PFSK-1 (cell line): ENCODE data around the gene ASIC3.

Experiments used
- FOXP2 ChIP-seq: optimal IDR thresholded peaks from 2 replicates; pipeline ENCODE3; 2011; ENCODE audit warnings: borderline replicate concordance, control low read depth, inconsistent platforms; ENCODE audit not compliant: insufficient read depth; ENCODE audit errors: extremely low read length, extremely low read depth
- POLR2AphosphoS5 ChIP-seq: IDR thresholded peaks from 2 replicates; pipeline ENCODE4 v1.6.1; 2012; ENCODE audit warnings: low read depth, mild to moderate bottlenecking, control low read depth, low read length, moderate library complexity
- REST ChIP-seq, 2 experiments: IDR thresholded peaks; 2 replicates each; pipeline versions ENCODE4 v1.6.1 to v1.8.0; 2011 to 2012; ENCODE audit warnings: low read depth in 2 of 2, low read length in 2 of 2, control low read depth in 1 of 2, inconsistent platforms in 1 of 2, mild to moderate bottlenecking in 1 of 2, moderate library complexity in 1 of 2; ENCODE audit not compliant: insufficient read depth in 1 of 2
- SIN3A ChIP-seq: IDR thresholded peaks from 2 replicates; pipeline ENCODE4 v1.6.1; 2012; ENCODE audit warnings: mild to moderate bottlenecking, low read length, moderate library complexity, borderline replicate concordance; ENCODE audit not compliant: insufficient read depth
- TAF1 ChIP-seq: IDR thresholded peaks from 2 replicates; pipeline ENCODE4 v1.6.1; 2012; ENCODE audit warnings: low read length, control low read depth, borderline replicate concordance; ENCODE audit not compliant: insufficient read depth

Gene ASIC3

GRCh38 chr7:151043959-151044358 lies 4.4 kb upstream of the ASIC3 start:
- TF ChIP-seq SIN3A (no peak), POLR2AphosphoS5 (no peak), TAF1 (no peak), REST (IDR thresholded peaks at IDR 0.05; ENCODE audit: insufficient read depth in 1 of 2, low read depth in 2 of 2, low read length in 2 of 2) (no peak), FOXP2 (no peak)

- no peak for TF ChIP-seq REST (IDR thresholded peaks at IDR 0.05; ENCODE audit: insufficient read depth in 1 of 2, low read depth in 2 of 2, low read length in 2 of 2)
- no peak for TF ChIP-seq POLR2AphosphoS5
- no peak for TF ChIP-seq SIN3A
- TF ChIP-seq FOXP2 = no peak
- TF ChIP-seq TAF1 = no peak
These were observed 3.1 kb upstream of the ASIC3 start for GRCh38 chr7:151045262-151045661.

- no peak for TF ChIP-seq SIN3A
- no peak for TF ChIP-seq TAF1
- no peak for TF ChIP-seq FOXP2
- TF ChIP-seq REST (IDR thresholded peaks at IDR 0.05; ENCODE audit: insufficient read depth in 1 of 2, low read depth in 2 of 2, low read length in 2 of 2) = no peak
- no peak for TF ChIP-seq POLR2AphosphoS5
These were observed 2.4 kb upstream of the ASIC3 start for GRCh38 chr7:151045967-151046366.

GRCh38 chr7:151046603-151047573 lies 1.4 kb upstream of the ASIC3 start:
- no peak for TF ChIP-seq FOXP2
- TF ChIP-seq REST (IDR thresholded peaks at IDR 0.05; ENCODE audit: insufficient read depth in 1 of 2, low read depth in 2 of 2, low read length in 2 of 2) = no peak
- TF ChIP-seq POLR2AphosphoS5 = no peak
- TF ChIP-seq SIN3A = no peak
- TF ChIP-seq TAF1 = no peak
